NCI-H2196 (cell line): ENCODE results near the gene ZSCAN20.
A peak's percentile ranks its signal among the peaks of the same experiment; 100 is the strongest.

Experiments
- DNase-seq: peaks from one replicate; lab custom pipeline; 2025; ENCODE audit not compliant: unreplicated experiment; lab: John Stamatoyannopoulos, UW

The ZSCAN20 gene

DNA sequence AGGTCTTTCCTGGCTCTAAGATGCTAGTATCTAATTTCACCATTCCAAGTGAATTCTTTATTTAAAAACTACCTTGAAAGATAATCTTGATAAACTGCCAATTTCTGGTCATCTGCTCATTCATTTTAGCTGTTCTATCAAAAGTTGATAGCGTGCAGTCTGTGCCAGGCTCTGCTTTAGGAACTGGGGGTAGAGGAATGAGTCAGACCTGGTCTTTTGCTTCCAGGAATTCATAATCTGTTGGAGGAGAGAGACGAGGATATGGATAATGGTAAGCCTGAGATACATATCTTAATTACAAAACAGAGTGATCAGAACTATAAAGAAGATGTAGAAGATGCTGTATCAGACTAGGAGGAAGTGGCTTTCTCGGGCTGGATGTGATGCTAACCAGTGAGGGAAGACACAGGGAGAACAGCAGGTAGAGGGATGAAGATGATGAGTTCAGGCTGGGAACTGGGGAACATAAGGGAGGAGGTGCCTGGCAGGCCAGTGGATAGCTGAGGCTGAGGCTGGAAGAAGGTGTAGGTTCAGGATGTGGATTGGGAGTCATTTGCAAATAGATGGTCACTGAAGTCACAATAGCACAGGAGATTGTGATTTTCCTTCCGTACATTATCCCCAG, 29.3 kb upstream of the ZSCAN20 start:
- no peak for DNase-seq

DNA sequence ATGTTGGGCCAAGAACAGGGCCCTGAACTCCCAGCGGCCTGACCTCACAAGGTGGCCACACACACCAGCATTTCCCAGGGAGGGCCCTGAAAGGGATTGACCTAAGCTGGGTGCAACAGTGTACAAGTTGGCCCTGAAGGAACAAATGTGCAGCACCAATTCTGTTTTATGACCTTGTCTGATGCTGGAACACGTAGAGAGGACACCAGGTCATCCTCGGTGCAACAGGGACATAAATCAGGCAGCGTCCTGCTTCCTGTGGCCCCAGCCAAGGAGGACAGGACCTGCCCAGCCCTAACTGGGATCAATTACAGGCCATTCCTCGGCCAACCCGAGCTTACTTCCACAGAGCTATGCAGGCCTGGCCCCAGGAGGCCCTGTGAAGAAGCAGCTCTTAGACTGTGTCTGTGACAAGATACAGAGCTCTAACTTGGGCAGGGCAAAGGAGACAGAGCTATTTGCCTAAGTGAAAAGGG, 28.7 kb upstream of the ZSCAN20 start:
- DNase-seq = no peak

DNA sequence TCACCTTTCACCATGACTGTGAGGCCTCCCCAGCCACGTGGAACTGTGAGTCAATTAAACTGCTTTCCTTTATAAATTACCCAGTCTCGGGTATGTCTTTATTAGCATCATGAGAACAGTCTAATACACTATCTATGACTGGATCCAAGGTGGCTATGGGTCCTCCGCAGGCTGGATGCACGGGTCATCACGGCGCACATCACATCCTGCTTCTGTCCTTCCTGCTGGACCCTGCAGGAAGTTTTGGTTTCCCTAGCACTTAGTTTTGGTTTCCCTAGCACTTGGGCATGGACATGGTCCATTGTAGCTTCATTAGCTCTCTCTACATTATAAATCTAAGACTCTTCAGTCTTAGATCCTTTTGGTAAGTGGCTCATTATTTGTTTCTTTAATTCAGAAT, 27.3 kb upstream of the ZSCAN20 start:
- DNase-seq = no peak

DNA sequence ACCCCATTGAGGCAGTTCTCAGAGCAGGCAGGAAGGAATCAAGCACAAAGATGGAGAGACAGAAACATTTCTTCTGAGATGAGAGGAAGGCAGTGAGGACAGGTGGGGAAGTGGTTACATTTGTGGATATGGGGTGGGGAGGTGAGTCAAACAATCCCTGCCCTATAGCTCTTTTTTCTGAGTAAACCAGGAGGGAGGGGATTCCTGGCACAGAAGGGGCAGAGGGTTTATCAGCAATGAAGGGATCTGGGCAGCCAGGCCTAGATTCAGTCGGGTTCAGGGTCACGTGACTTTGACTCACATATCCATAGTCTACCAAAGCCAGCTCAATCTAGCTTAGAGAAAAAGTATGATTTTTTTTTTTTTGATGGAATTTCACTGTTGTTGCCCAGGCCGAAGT, 25.9 kb upstream of the ZSCAN20 start:
- DNase-seq = no peak

DNA sequence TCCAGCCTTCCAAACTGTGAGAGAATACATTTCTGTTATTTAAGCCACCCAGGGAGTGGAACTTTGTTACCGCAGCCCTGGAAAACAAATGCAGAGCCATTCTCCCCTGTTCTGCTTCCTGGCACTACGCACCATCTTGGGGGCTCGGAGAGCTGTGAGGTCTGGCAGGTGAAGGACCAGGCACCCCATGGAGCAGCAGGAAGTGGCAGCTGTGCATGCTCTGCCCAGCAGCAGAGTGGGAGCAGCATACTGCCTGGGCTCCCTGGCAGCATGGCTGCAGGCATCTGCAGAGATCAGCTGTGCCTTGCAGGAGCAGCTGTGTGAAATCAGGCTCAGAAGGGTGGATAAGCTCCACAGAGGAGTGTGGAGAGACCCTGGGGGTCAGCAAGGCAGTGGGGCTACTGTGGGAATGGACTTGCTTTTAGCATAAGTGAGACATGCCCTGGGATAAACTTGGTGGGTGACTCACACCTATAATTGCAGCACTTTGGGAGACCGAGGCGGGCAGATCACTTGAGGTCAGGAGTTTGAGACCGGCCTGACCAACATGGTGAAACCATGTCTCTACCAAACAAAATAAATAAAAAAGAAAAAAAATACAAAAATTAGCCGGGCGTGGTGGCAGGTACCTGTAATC, 17.7 kb upstream of the ZSCAN20 start:
- DNase-seq = no peak

DNA sequence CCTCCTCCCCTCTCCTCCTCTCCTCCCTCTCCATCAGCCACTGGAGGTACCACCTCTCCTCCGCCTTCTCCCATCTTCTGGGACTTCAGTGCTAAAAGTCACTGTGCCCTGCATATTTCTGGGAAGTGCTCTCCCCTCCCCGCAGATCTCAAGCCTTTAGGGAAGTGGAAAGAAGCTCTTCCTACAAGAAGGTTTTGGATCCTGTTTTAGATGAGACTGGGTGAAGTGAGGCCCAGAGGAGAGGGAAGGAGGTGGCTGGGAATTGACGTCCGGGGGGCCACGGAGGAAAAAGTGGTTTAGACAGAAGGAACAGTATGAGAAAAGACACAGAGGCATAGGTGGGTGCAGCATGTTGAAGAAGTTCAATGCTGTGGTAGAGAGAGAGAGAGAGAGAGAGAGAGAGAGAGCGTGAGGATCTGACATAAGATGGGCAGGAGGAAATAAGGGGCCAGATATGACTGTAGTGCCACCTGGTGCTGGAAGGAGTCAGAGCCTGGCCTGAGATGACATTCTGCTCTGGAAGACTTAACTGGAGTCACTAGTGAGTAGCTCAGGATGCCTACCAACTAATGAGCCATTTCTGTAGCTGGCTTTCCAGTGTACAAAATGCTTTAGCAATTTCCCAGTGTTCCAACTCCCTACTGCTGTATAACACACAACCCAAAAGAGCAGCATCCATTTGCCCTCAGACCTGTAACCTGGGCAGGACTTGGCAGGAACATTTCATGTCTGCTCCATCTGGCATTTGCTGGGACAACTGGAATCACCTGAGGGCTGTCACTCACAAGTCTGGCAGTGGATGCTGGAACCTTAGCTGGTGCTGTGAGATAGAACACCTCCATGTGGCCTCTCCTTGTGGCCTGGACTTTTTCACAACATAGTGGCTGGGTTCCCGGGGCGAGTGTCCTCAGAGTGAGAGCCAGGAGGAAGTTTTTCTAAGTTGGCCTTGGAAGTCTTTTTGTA, 16.6 kb upstream of the ZSCAN20 start:
- DNase-seq = peak; percentile 61

DNA sequence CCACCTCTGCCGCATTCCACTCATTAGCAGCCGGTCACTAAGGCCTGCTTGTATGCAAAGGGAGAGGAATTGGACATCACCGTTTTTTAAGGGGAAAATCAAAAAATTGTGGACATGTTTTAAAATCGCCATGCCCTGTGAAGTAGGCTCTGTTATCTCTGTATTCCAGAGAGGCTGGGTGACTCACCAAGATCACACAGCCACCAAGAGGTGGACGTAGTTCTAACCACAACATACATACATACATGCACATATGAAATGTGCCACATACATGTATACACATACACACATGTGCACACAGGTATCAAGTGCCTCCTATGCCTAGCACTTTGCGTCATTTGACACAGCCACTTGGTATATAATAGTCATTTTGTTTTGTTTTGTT, 16.0 kb upstream of the ZSCAN20 start:
- DNase-seq = no peak

DNA sequence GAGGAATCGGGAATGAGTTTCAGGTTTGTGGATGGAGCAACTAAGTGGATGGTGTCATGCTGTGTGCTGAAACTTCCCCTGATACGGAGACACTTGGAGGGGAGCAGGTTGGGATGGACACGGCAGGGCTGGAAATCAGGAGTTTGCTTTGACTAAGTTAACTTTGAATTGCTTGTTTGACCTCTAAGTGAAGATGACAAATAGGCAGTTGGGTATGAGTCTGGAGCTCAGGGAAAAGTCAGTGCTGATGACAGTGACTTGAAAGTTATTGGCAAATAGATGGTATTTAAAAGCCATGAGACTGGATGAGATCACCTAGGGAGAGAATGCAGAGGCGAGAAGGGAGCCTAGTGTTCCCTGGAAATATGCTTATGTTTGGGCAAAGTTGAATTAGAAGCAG, 12.8 kb upstream of the ZSCAN20 start:
- DNase-seq = no peak

DNA sequence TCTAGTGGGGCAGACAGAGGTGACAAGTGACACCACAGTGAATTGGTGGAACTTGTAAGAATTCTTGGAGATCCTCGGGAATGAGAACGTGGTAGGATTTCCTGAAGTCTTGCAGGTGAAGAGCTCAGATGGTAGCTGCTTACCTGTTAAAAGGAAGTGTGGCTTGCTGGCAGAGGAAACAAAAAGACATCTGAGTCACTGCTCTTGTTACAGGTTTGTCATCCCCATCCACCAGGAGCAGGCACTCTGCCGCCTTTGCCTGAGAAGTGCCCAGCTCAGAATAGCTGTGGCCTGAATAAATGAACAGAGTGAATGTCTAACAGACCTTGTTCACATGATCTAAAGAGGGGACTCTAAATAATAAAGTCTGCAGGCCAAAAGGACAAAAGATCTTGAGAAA, 12.3 kb upstream of the ZSCAN20 start:
- DNase-seq = no peak

DNA sequence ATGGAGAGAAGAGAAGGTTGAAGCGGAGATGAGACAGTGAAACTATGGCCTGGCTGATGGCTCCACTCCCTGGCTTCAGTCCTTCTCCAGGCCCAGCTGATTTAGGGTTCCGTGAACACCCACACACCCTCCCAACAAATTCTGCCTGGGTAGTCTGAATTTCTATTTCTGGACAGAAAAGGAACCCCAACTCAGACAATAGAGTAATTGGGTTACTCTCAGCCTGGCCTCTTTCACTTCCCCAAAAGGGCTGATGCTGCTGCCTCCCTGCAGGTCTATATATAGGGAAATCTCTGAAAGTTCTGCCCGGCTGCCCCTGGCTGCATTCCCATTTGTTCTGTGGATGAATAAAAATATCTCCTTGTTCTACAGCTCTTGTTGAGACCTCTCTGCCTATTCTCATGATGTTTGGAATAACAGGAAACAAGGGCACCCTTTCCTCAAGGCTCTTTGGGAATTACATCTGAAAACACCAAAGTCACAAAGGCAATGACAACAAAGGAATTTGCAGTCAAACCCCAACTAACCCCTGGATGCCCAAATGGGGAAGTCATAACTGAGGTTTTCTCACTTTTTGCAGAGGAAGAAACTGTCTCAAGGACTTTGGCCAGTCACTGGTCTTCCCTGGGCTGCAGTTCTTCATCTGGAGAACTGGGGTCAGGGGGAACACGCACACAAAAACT, 11.4 kb upstream of the ZSCAN20 start:
- DNase-seq = no peak

DNA sequence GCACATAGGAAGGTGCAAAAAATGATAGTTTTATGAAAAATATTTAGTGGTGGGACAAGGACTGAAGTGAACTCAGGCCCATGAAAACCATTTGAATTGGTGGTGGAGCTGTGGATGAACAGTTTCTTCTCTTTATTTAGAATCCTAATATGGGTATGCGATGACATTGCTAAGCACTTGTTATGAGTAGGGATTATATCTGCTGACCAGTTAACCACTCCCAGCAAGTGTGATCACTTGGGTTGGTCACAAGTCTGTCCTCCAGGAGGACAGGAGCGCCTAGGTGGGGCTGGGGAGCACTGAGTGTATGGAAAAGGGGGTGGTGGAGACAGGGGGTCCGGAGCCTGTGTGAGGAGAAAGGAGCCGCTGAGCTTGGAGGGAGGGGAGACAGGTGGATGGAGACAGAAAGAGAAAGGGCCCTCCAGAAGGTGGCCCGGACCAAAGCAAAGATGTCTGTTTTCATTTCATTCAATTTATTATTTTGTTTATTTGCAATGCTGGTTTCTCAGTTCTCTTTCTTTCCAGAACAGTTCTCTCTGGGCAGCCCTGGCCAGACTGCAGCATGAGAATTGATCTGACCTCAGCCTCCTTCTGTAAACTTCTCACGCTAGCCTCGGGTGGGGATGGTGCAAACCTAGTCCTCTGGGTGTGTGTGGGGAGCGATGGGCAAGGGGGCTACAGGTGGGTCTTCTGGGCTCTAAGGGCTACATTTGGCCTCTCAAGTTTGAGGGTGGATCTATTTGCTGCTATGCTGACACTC, 9.9 kb upstream of the ZSCAN20 start:
- no peak for DNase-seq

DNA sequence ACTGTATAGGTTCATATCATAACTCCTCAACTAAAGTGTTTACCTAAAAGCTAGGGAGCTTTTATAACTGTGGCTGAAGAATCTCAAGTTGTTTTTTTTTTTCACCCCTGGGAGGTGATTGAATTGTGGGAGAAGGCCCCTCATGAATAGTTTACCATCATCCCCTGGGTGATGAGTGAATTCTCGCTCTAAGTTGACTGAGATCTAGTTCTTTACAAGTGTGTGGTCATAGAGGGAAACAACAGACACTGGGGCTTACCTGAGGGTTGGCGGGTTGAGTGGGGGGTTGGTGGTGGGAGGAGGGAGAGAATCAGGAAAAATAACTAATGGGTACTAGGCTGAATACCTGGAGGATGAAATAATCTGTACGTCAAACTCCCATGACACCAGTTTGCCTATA, 7.9 kb upstream of the ZSCAN20 start:
- no peak for DNase-seq

DNA sequence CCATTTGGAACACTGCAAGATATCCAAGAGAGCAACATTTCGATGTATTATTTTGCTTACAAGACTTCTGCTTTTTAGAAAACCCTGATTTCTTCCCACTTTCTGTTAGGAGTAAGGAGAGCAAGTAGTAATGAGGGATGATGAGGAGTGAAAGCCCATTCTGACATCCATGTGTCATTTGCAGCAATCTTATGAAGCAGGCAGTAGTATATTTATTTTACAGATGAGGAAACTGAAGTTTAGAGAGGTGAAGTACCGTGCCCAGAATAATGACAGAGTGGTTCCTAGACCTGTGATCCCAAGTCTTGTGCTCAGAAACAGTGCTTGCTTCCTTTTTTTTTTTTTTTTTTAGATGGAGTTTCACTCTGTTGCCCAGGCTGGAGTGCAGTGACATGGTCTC, 7.1 kb upstream of the ZSCAN20 start:
- no peak for DNase-seq

DNA sequence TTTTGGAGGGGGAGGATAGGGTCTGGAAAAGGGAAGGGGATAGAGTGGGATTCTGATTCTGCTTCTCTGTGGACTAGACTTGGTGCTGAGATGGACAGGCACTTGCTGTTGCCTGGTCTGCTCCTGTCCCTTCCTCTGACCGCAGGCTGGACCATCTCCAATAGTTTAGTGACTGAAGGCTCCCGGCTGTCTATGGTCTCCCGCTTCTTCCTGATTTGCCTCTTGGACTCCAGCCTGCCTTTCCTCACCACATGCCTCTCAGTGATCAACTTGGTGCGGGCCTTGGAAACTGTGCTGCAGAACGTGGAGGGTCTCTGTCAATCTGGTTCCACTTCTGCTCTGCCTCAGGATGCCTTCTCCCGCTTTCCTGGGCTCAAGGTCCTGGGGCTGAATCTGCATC, 6.3 kb upstream of the ZSCAN20 start:
- no peak for DNase-seq

DNA sequence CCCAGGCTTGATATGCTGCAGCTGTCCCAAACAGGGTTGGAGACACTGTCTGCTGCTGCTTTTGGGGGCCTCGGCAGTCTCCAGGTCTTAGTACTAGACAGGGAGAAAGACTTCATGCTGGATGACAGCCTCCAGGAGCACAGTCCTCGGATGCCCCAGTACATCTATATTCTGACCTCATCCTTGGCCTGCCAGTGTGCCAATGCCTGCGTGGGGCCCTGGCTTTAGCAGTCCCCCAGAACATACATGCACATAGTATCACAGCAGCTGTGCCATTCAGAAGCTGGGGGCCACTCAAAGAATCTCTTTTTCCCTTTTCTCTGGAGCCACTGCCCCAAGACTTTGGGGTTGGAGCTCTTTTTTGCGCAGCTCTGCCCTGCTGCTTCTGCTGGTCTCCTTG, 4.4 kb upstream of the ZSCAN20 start:
- DNase-seq = no peak

DNA sequence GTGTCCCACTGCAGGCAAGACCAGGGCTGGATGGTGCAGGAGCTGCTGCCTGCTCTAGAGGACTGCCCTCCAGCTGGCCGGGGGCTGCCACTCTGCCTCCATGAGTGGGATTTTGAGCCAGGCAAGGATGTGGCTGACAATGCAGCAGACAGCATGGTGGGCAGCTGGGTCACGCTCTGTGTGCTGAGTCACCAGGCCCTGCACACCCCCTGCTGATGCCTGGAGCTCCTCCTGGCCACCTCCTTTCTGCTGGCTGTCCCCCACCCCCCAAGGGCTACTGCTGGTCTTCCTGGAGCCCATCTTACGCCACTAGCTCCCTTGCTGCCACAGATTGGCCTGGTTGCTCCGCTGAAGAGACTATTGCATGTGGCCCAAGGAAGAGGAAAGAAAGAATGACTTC, 3.9 kb upstream of the ZSCAN20 start:
- no peak for DNase-seq

DNA sequence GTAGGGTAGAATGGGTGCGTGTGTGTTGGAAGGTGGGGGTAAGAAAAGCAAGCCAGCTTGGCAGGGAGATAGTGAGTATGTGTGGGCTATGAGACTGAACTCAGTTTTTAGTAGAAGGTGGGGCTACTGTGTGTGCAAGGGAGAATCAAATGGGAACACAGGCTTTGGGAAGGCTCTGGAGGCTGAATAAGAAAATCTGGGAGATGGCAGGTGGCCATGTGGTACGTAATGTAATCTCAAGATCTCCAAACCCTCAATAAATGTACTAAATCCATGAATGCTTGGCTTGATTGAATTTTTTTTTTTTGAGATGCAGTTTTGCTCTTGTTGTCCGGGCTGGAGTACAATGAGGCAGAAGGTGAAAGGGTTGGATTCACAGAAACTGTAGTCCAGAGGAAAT, 3.5 kb upstream of the ZSCAN20 start:
- DNase-seq = no peak

DNA sequence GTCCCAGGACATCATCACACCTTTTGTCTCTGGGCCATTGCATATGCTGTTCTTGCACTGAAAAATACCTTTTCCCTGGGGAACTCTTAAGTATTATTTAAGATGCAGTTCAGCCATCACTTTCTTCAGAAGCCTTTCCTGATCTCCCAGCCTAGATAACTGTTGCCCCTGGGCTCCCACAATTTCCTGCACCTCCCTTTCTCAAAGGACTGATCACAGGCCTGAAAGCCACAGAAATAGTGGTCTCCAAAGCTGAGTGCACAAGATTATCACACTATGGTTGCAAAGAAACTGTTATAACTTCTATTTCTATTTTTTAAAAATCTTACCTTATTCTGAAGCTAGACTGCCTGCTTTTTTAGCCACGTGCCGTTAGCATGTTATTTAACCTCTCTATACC, 2.8 kb upstream of the ZSCAN20 start:
- no peak for DNase-seq

DNA sequence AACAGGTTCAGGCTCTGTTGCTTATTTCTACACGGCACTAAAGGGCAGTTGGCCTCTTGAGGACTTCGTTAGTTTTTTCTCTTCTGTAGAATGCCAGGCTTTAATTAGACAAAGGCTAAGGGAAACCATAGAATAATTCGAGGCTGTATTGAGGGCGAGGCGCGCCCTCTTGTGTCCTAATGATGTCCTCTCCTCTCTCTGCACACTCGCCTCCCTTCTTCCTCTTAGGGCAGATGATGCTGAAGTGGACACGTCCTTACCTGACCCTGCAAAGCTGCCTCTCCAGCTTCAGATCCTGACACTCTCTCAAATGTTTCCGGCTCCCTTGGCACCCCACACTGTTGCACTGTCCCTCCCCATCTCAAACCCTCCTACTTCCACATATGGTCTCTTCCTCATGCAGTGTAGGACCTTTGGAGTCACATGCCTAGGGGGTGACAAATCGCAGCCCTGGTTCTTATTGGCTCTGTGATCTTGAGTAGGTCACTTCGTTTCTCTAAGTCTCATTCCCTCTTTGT, 1.9 kb upstream of the ZSCAN20 start:
- peak; percentile 91 for DNase-seq

DNA sequence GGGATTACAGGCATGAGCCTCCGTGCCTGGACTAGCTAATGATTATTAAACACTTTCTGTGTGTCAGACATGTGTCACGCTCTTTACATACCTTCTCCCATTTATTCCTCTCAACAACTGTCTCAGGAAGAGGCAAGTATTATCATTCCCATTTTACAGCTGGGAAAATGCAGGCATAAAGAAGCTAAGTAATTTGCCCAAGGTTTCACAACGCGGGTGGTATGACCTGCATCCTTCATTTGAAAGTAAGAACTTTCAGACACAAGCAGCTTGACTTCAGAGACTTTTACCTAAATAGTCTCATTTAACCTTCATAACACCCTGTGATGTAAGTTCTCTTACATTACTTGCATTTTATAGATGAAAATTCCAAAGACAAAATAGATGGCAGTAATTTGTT, 1.0 kb upstream of the ZSCAN20 start:
- no peak for DNase-seq

DNA sequence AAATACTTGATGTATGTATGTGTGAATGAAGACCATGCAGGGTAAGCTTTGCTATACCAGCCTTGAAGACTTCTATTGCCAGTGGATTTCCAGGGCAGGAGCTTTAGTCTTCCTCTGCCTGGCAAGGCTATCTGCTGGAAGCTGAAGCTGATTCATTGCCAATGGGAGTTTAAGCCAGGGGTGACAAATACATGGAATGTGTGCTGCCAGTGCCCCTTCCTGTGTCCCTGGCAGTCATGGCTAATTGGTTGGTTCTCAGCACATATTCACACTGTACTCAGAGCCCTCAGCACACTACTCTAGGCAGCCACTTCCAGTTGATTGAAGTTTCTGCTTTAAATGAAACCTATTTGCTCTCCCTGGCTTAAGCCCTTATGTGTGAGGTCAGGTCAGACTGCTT, 1.5 kb downstream of the ZSCAN20 start:
- DNase-seq = no peak
